Endothelial cell of umbilical vein (primary cell): Measurements from ENCODE around the gene RBM42. TPM values are rescaled to one million over a fixed set of nuclear protein-coding genes. Genes with fewer than 3 reads are reported as not detected.
"Not testable (repeated sequence)": the region's sequence is repeated elsewhere in the genome, so short reads cannot be mapped to it uniquely, and the experiment has no call there.

Source experiments
- BruUV-seq: library from RNA; stranded (reverse); fragments of 400-500 nt; replicated peaks from 2 replicates; lab custom pipeline; 2021; lab: Mats Ljungman, UMichigan
- CTCF ChIA-PET: fragments of 300-600, 350-600 bp; sonication (Branson Sonifier 250); formaldehyde crosslinking; loops from one replicate; lab custom pipeline; 2021; ENCODE audit warnings: antibody characterized with exemption, inconsistent platforms; lab: Charles Lee
- POLR2A ChIA-PET: fragments of 300-600, 350-600 bp; sonication (Branson Sonifier 250); formaldehyde crosslinking; loops from one replicate; lab custom pipeline; 2021; ENCODE audit warnings: antibody characterized with exemption, inconsistent platforms; lab: Charles Lee
- DNase-seq: peaks from one replicate; pipeline ENCODE4 v3.0.0-alpha.2; 2011; ENCODE audit warnings: low read depth, low spot score
- FAIRE-seq: peaks from 2 replicates; lab custom pipeline; 2011; peaks lifted over from hg19 to GRCh38; lab: Jason Lieb, UNC
- H2AFZ ChIP-seq: 2 replicates; pipeline ENCODE4 v1.6.0; 2012; ENCODE audit warnings: low read depth, low read length, control low read depth, inconsistent platforms
- H3K27ac ChIP-seq: 2 replicates; pipeline ENCODE4 v1.5.1; 2011; ENCODE audit warnings: low read depth, mild to moderate bottlenecking, control low read depth, low read length, moderate library complexity; ENCODE audit not compliant: insufficient read depth
- H3K27me3 ChIP-seq, 2 experiments: 2 replicates each; pipeline versions ENCODE4 v1.6.0 to v1.6.1; 2011; ENCODE audit warnings: low read length in 2 of 2, mixed read lengths in 1 of 2; ENCODE audit not compliant: control insufficient read depth in 2 of 2, insufficient read depth in 2 of 2
- H3K36me3 ChIP-seq, 2 experiments: 2 replicates in 1 of 2; 3 replicates in 1 of 2; pipeline ENCODE4 v1.5.1; 2011; ENCODE audit warnings: low read length in 2 of 2, mild to moderate bottlenecking in 1 of 2, moderate library complexity in 1 of 2; ENCODE audit not compliant: control insufficient read depth in 2 of 2, insufficient read depth in 2 of 2; ENCODE audit errors: extremely low read depth in 1 of 2
- H3K4me1 ChIP-seq: 3 replicates; pipeline ENCODE4 v1.5.1; 2011; ENCODE audit warnings: mild to moderate bottlenecking, low read length; ENCODE audit not compliant: control insufficient read depth, insufficient read depth; ENCODE audit errors: extremely low read depth
- H3K4me2 ChIP-seq: 2 replicates; pipeline ENCODE4 v1.6.1; 2011; ENCODE audit warnings: low read length, control low read depth, mixed read lengths; ENCODE audit not compliant: insufficient read depth
- H3K4me3 ChIP-seq, 3 experiments: fragments of 200-600 bp in 1 of 3; sonication (generic), shearing (Covaris generic) in 1 of 3; replicated peaks in 1 of 3; 2 replicates each; pipeline ENCODE4 v1.5.1; 2011 to 2016; ENCODE audit warnings: control low read depth in 3 of 3, low read length in 3 of 3, mild to moderate bottlenecking in 2 of 3, inconsistent platforms in 1 of 3, low read depth in 1 of 3, moderate library complexity in 1 of 3; ENCODE audit not compliant: insufficient read depth in 1 of 3
- H3K79me2 ChIP-seq: 2 replicates; pipeline ENCODE4 v1.6.0; 2012; ENCODE audit warnings: low read length, inconsistent platforms; ENCODE audit not compliant: control insufficient read depth, insufficient read depth
- H3K9ac ChIP-seq: replicated peaks from 2 replicates; pipeline ENCODE3; 2011; ENCODE audit warnings: low read length, control low read depth; ENCODE audit not compliant: insufficient read depth; ENCODE audit errors: extremely low read depth
- H3K9me1 ChIP-seq: replicated peaks from 3 replicates; pipeline ENCODE4 v1.6.0; 2011; ENCODE audit warnings: mild to moderate bottlenecking, low read length; ENCODE audit not compliant: control insufficient read depth, insufficient read depth; ENCODE audit errors: extremely low read depth
- H3K9me3 ChIP-seq: replicated peaks from 2 replicates; pipeline ENCODE4 v1.5.1; 2012; ENCODE audit warnings: low read length, inconsistent platforms; ENCODE audit not compliant: control insufficient read depth, insufficient read depth
- H4K20me1 ChIP-seq: replicated peaks from 2 replicates; pipeline ENCODE3; 2011; ENCODE audit warnings: mild to moderate bottlenecking, low read length; ENCODE audit not compliant: control insufficient read depth, insufficient read depth; ENCODE audit errors: extremely low read depth
- CTCF ChIP-seq, 2 donors: IDR thresholded peaks; 1 replicate in 1 of 2; 2 replicates in 1 of 2; pipeline ENCODE4 v1.5.1; 2011; ENCODE audit warnings: low read length in 2 of 2, mild to moderate bottlenecking in 2 of 2, moderate library complexity in 2 of 2, control low read depth in 1 of 2, inconsistent platforms in 1 of 2, low read depth in 1 of 2; ENCODE audit not compliant: insufficient read depth in 1 of 2; ENCODE audit errors: extremely low read depth in 1 of 2
- GATA2 ChIP-seq: IDR thresholded peaks from 2 replicates; pipeline ENCODE4 v1.7.0; 2011; ENCODE audit warnings: low read depth, mild to moderate bottlenecking, moderate library complexity, mixed read lengths, low read length; ENCODE audit not compliant: insufficient read length, insufficient read depth
- JUN ChIP-seq: IDR thresholded peaks from 2 replicates; pipeline ENCODE4 v1.6.1; 2011; ENCODE audit warnings: borderline replicate concordance, low read depth; ENCODE audit not compliant: insufficient read length, insufficient read depth
- MAX ChIP-seq: IDR thresholded peaks from 2 replicates; pipeline ENCODE4 v1.6.1; 2011; ENCODE audit not compliant: insufficient read depth, insufficient read length
- MYC ChIP-seq: IDR thresholded peaks from one replicate; pipeline ENCODE4 v1.6.1; 2011; ENCODE audit warnings: mild to moderate bottlenecking, low read depth, low read length
- POLR2A ChIP-seq: IDR thresholded peaks from 2 replicates; pipeline ENCODE4 v1.6.1; 2012; ENCODE audit warnings: low read depth, mild to moderate bottlenecking, control low read depth, low read length
- POLR2AphosphoS5 ChIP-seq: IDR thresholded peaks from 2 replicates; pipeline ENCODE4 v1.6.1; 2012; ENCODE audit warnings: low read depth, mild to moderate bottlenecking, control low read depth, low read length, moderate library complexity; ENCODE audit not compliant: insufficient read depth
- dilution Hi-C: fragments of 300-500 bp; cut with MboI; formaldehyde crosslinking; loops from one replicate; pipeline ENCODE4 v1.15.0; 2019; ENCODE audit warnings: low sequenced_read_pairs; ENCODE audit not compliant: extremely low pct_ligation_motif_present
- intact Hi-C: fragments of 100-400 bp; cut with micrococcal nuclease; formaldehyde crosslinking; loops from one replicate; pipeline ENCODE4 v1.10.0; 2022
- polyA plus RNA-seq, 4 experiments: library from polyadenylated mRNA; depleted of rRNA in 3 of 4; stranded (reverse) in 3 of 4; unstranded in 1 of 4; fragments of >200 nt; gene quantifications; 2 replicates each; pipeline versions ENCODE4 v1.2.1 to v1.2.3, GENCODE V29; 2011 to 2012; ENCODE audit warnings: missing spikeins in 1 of 4
- total RNA-seq: library from RNA; stranded (reverse); gene quantifications from 2 replicates; pipeline ENCODE4 v1.2.3, GENCODE V29; 2021

Gene RBM42
- total and polyA plus RNA-seq, 2 donors (not counting 3 experiments of a cell fraction or from before 2014, with no cell fraction given): 78.3 to 97.3 TPM

DNA sequence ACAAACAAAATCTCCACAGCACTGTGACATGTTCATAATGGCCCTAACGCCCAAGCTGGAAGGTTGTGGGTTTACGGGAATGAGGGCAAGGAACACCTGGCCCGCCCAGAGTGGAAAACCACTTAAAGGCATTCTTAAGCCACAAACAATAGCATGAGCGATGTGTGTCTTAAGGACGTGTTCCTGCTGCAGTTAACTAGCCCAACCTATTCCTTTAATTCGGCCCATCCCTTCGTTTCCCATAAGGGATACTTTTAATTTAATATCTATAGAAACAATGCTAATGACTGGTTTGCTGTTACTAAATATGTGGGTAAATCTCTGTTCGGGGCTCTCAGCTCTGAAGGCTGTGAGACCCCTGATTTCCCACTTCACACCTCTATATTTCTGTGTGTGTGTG, 21.7 kb upstream of the RBM42 start:
- POLR2A ChIA-PET, H3K27me3 ChIP-seq, H3K9me1 ChIP-seq, DNase-seq, H3K4me1 ChIP-seq, H2AFZ ChIP-seq, H3K9ac ChIP-seq, dilution Hi-C loops, intact Hi-C loops, H3K36me3 ChIP-seq, H3K79me2 ChIP-seq, H3K4me3 ChIP-seq, CTCF ChIA-PET, H3K27ac ChIP-seq, H3K9me3 ChIP-seq, BruUV-seq, FAIRE-seq, H3K4me2 ChIP-seq, H4K20me1 ChIP-seq: not testable (repeated sequence)

GRCh38 chr19:35607661-35608060, 21.2 kb upstream of the RBM42 start:
- Histone ChIP-seq H3K4me1 (no peaks in the 10 kb centered on the region), H2AFZ (no peak overlapping the region), H3K36me3 (no peaks in the 10 kb centered on the region), H3K9me3 (no peaks in the 10 kb centered on the region), H3K79me2 (no peaks in the 10 kb centered on the region), H3K4me3 (no peak overlapping the region), H4K20me1 (no peaks in the 10 kb centered on the region), H3K4me2 (no peak overlapping the region), H3K9me1 (no peaks in the 10 kb centered on the region), H3K27ac (no peak overlapping the region), H3K27me3 (no peaks in the 10 kb centered on the region), H3K9ac (no peak overlapping the region)
- ChIA-PET POLR2A (no interaction called here), CTCF (no interaction called here)
- TF ChIP-seq MAX (no peak), CTCF (IDR thresholded peaks at IDR 0.05; ENCODE audit: extremely low read depth in 1 of 2, insufficient read depth in 1 of 2, low read depth in 1 of 2, low read length in 2 of 2) (no peak), MYC (no peak), JUN (no peak), GATA2 (no peak), POLR2AphosphoS5 (no peak), POLR2A (no peak)
- dilution Hi-C loops: no loop called here
- intact Hi-C loops: no loop called here
- DNase-seq: no peak
- BruUV-seq: no TSS peak
- FAIRE-seq: no peak
